Thoracic aorta (tissue), 2 donors: ENCODE data around the gene ECEL1. TPM values are rescaled to one million over a fixed set of nuclear protein-coding genes. Genes with fewer than 3 reads are reported as not detected.

Experiments used
- ATAC-seq: fragments of 150-250 bp; one replicate; pipeline ENCODE4 v1.8.0; 2017; ENCODE audit warnings: low read depth; ENCODE audit not compliant: insufficient number of reproducible peaks, low FRiP score
- DNase-seq: peaks from one replicate; pipeline ENCODE4 v3.0.0-alpha.2; 2020; ENCODE audit warnings: low spot score
- H3K27ac ChIP-seq, 2 donors: fragments of 200-600 bp; sonication (generic); 1 replicate in 1 of 2; 2 replicates in 1 of 2; pipeline ENCODE4 v1.5.1; 2016; ENCODE audit warnings: mild to moderate bottlenecking in 2 of 2, moderate library complexity in 2 of 2
- H3K27me3 ChIP-seq: fragments of 200-600 bp; sonication (generic); replicated peaks from 2 replicates; pipeline ENCODE4 v1.6.0; 2016; ENCODE audit warnings: mild to moderate bottlenecking; ENCODE audit not compliant: insufficient read depth
- H3K36me3 ChIP-seq: fragments of 200-600 bp; sonication (generic); one replicate; pipeline ENCODE4 v1.5.1; 2016
- H3K4me1 ChIP-seq, 2 donors: fragments of 200-600 bp; sonication (generic); 1 replicate in 1 of 2; 2 replicates in 1 of 2; pipeline versions ENCODE4 v1.5.1 to v1.6.0; 2016; ENCODE audit warnings: low read depth in 2 of 2, mild to moderate bottlenecking in 1 of 2; ENCODE audit not compliant: control insufficient read depth in 1 of 2
- H3K4me3 ChIP-seq: fragments of 200-600 bp; sonication (generic); 2 replicates; pipeline ENCODE4 v1.5.1; 2016; ENCODE audit warnings: mild to moderate bottlenecking
- H3K9me3 ChIP-seq: fragments of 200-600 bp; sonication (generic); 2 replicates; pipeline ENCODE4 v1.5.1; 2016
- CTCF ChIP-seq: fragments of 200-600 bp; sonication (generic); IDR thresholded peaks from one replicate; pipeline ENCODE4 v1.5.1; 2019; ENCODE audit warnings: antibody characterized with exemption
- total RNA-seq, 2 donors: library from RNA; depleted of rRNA; stranded (reverse); fragments of >200 nt; gene quantifications; one replicate each; pipeline versions ENCODE4 v1.1.0 to v1.2.3, GENCODE V29; 2016

The ECEL1 gene
- total RNA-seq, 2 donors from 2014 or later, result 1.6 to 2.8 TPM

- no peaks in the 10 kb centered on the region for H3K4me1 ChIP-seq
- DNase-seq (no peak), ATAC-seq (no peak)
- no peaks in the 10 kb centered on the region for H3K9me3 ChIP-seq
- no peak overlapping the region for H3K4me3 ChIP-seq
- H3K36me3 ChIP-seq, result no peaks in the 10 kb centered on the region
- H3K27ac ChIP-seq, result no peak overlapping the region
- TF ChIP-seq CTCF, result no peak
- no peaks in the 10 kb centered on the region for H3K27me3 ChIP-seq
Measured at GRCh38 chr2:232496501-232497270, 9.1 kb upstream of the ECEL1 start.

- Histone ChIP-seq H3K36me3 (no peaks in the 10 kb centered on the region), H3K27me3 (no peaks in the 10 kb centered on the region), H3K4me1 (no peaks in the 10 kb centered on the region), H3K9me3 (no peaks in the 10 kb centered on the region), H3K4me3 (no peak overlapping the region), H3K27ac (no peak overlapping the region)
- no peak for TF ChIP-seq CTCF
- DNase-seq, result no peak
- ATAC-seq, result no peak
Measured at GRCh38 chr2:232495292-232495691, 7.7 kb upstream of the ECEL1 start.

- ATAC-seq (no peak), DNase-seq (no peak)
- H3K27me3 ChIP-seq, result no peaks in the 10 kb centered on the region
- no peak overlapping the region for H3K4me3 ChIP-seq
- H3K36me3 ChIP-seq, result no peaks in the 10 kb centered on the region
- no peak overlapping the region for H3K27ac ChIP-seq
- no peaks in the 10 kb centered on the region for H3K9me3 ChIP-seq
- H3K4me1 ChIP-seq, result no peaks in the 10 kb centered on the region
- no peak for TF ChIP-seq CTCF
Measured at GRCh38 chr2:232494542-232494941, 6.9 kb upstream of the ECEL1 start.

- no peak for DNase-seq
- no peaks in the 10 kb centered on the region for H3K9me3 ChIP-seq
- no peak for ATAC-seq
- no peaks in the 10 kb centered on the region for H3K36me3 ChIP-seq
- no peak overlapping the region for H3K4me3 ChIP-seq
- no peaks in the 10 kb centered on the region for H3K4me1 ChIP-seq
- H3K27ac ChIP-seq, result no peak overlapping the region
- TF ChIP-seq CTCF, result no peak
- no peaks in the 10 kb centered on the region for H3K27me3 ChIP-seq
Measured at GRCh38 chr2:232493701-232494474, 6.3 kb upstream of the ECEL1 start.

GRCh38 chr2:232492963-232493700 lies 5.5 kb upstream of the ECEL1 start:
- Histone ChIP-seq H3K4me3 (no peak overlapping the region), H3K4me1 (no peaks in the 10 kb centered on the region), H3K36me3 (no peaks in the 10 kb centered on the region), H3K27me3 (no peaks in the 10 kb centered on the region), H3K9me3 (no peaks in the 10 kb centered on the region), H3K27ac (no peak overlapping the region)
- ATAC-seq (no peak), DNase-seq (no peak)
- TF ChIP-seq CTCF, result no peak
